ENCODE data around the gene CCDC78. TPM values are rescaled to one million over a fixed set of nuclear protein-coding genes. Genes with fewer than 3 reads are reported as not detected.

Gene CCDC78
- total RNA-seq, 1 experiment from 2014 or later, result 22.9 TPM

DNA sequence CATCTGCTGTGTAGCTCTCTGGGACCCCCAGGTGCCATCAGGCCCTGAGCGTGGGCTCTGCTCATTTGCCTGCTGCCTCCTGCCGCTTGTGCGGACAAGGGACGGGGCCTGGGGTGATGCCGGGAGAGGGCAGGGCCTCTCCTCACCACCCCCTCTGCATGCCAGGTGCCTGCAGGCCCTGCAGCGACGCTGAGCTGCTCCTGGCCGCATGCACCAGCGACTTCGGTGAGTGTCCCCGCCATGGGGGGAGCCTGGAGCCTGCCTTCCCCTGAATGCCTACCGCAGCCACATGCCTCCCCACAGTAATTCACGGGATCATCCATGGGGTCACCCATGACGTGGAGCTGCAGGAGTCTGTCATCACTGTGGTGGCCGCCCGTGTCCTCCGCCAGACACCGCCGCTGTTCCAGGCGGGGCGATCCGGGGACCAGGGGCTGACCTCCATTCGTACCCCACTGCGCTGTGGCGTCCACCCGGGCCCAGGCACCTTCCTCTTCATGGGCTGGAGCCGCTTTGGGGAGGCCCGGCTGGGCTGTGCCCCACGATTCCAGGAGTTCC is 9.4 kb downstream of the CCDC78 start:
- no peak overlapping the region for H2AFZ ChIP-seq (ENCODE audit: low read depth, low read length, poor library complexity, severe bottlenecking)
- RAD21 ChIA-PET (ENCODE audit: low non-redundant PET in 1 of 2, low total read pairs in 2 of 2, uncharacterized antibody in 2 of 2, unreplicated experiment in 2 of 2), result no interaction called here
- H3K9me3 ChIP-seq (ENCODE audit: control insufficient read depth in 1 of 2, insufficient read depth in 1 of 2, low read depth in 1 of 2, low read length in 2 of 2), result no peaks in the 10 kb centered on the region
- peaks cover 45 to 75% of the 10 kb centered on the region in 2 experiments for H3K4me1 ChIP-seq (ENCODE audit: control insufficient read depth in 1 of 2, insufficient read depth in 2 of 2, low read length in 2 of 2)
- peak overlapping the region; percentile 85 for H3K9ac ChIP-seq (ENCODE audit: low read length)
- ATAC-seq (no peak), DNase-seq (ENCODE audit: low read depth, low spot score) (no peak)
- intact Hi-C loops (cut with micrococcal nuclease), result no loop called here
- peak overlapping the region; percentile 59 to 74 for H3K4me3 ChIP-seq (replicated peaks in 1 of 2; ENCODE audit: low read depth in 1 of 2, low read length in 2 of 2)
- CTCF ChIA-PET, result interaction anchor here (1.3 to 2.4 kb wide), 3 partner anchors 11 to 71 kb away, joined by 3 to 20 read pairs (median 6); partner anchors contain the start of genes CHTF18 and RPUSD1
- POLR2A ChIA-PET, result interaction anchor here (2.3 kb wide), 1 partner anchor 9 kb away, joined by 20 read pairs; the partner anchor contains the start of genes CCDC78 and HAGHL
- peaks cover 3% of the 10 kb centered on the region; the same call in 1 of the 2 replicates for H4K20me1 ChIP-seq (ENCODE audit: insufficient read depth)
- no TSS peak for BruUV-seq (replicated peaks)
- H3K27ac ChIP-seq (ENCODE audit: low read depth, low read length), result peak overlapping the region; percentile 92
- H3K9me2 ChIP-seq (ENCODE audit: insufficient read depth), result no peaks in the 10 kb centered on the region
- H3K4me2 ChIP-seq (ENCODE audit: low read length), result peak overlapping the region; percentile 93
- H3K79me2 ChIP-seq (ENCODE audit: insufficient read depth, low read length), result peaks cover 22% of the 10 kb centered on the region
- no peaks in the 10 kb centered on the region for H3K36me3 ChIP-seq (ENCODE audit: control insufficient read depth in 1 of 2, insufficient read depth in 2 of 2, low read length in 2 of 2)
- no peaks in the 10 kb centered on the region for H3K27me3 ChIP-seq (ENCODE audit: insufficient read depth, low read length)
- TF ChIP-seq POLR2AphosphoS5 (IDR thresholded peaks at IDR 0.05; ENCODE audit: low read depth, low read length) (no peak), JUND (IDR thresholded peaks at IDR 0.05) (no peak), TCF7L2 (IDR thresholded peaks at IDR 0.05; ENCODE audit: borderline replicate concordance, extremely low read depth, insufficient read depth, insufficient read length) (no peak)

DNA sequence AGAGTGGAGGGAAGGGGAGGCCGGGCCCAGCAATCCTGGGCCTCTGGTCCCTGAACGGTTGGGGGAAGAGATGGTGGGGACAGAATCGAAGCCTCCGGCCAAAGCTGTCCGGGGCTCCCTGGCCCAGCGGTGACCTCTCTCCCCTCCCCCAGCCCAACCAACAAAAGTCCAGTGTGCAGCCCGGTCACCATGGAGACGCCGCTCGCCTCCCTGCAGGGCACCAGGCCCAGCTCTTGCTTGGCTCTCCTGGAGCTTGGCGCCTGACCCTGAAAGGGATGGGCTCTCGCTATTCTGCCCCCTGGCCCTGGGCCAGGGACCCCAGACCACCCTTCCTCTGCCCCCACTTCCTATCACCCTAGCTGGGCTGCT is 10.1 kb downstream of the CCDC78 start:
- Histone ChIP-seq H3K27me3 (ENCODE audit: insufficient read depth, low read length) (no peaks in the 10 kb centered on the region), H3K9me3 (ENCODE audit: control insufficient read depth in 1 of 2, insufficient read depth in 1 of 2, low read depth in 1 of 2, low read length in 2 of 2) (no peaks in the 10 kb centered on the region), H3K9ac (ENCODE audit: low read length) (peak overlapping the region; percentile 85), H3K9me2 (ENCODE audit: insufficient read depth) (no peaks in the 10 kb centered on the region), H3K27ac (ENCODE audit: low read depth, low read length) (peak overlapping the region; percentile 92), H3K4me2 (ENCODE audit: low read length) (peak overlapping the region; percentile 93), H3K79me2 (ENCODE audit: insufficient read depth, low read length) (peaks cover 19% of the 10 kb centered on the region), H3K36me3 (ENCODE audit: control insufficient read depth in 1 of 2, insufficient read depth in 2 of 2, low read length in 2 of 2) (no peaks in the 10 kb centered on the region), H3K4me3 (replicated peaks in 1 of 2; ENCODE audit: low read depth in 1 of 2, low read length in 2 of 2) (peak overlapping the region; percentile 59 to 74), H2AFZ (ENCODE audit: low read depth, low read length, poor library complexity, severe bottlenecking) (no peak overlapping the region), H3K4me1 (ENCODE audit: control insufficient read depth in 1 of 2, insufficient read depth in 2 of 2, low read length in 2 of 2) (peaks cover 42 to 75% of the 10 kb centered on the region in 2 experiments), H4K20me1 (ENCODE audit: insufficient read depth) (peaks cover 3% of the 10 kb centered on the region; the same call in 1 of the 2 replicates)
- intact Hi-C loops (cut with micrococcal nuclease), result no loop called here
- ATAC-seq, result no peak
- CTCF ChIA-PET, result interaction anchor here (0.6 to 2.4 kb wide), 6 partner anchors 10 to 627 kb away, joined by 3 to 20 read pairs (median 4); partner anchors contain the start of genes CCDC78, CHTF18 and RPUSD1
- POLR2A ChIA-PET, result interaction anchor here (1.6 to 2.3 kb wide), 2 partner anchors 9 to 12 kb away, joined by 9 to 20 read pairs; partner anchors contain the start of genes CCDC78 and HAGHL
- RAD21 ChIA-PET (ENCODE audit: low non-redundant PET in 1 of 2, low total read pairs in 2 of 2, uncharacterized antibody in 2 of 2, unreplicated experiment in 2 of 2), result interaction anchor here in 1 of 2 experiments (1.1 kb wide), 1 partner anchor 12 kb away, joined by 3 read pairs; no protein-coding TSS in a partner anchor
- TSS peak; percentile 45 for BruUV-seq (replicated peaks)
- TF ChIP-seq ZNF274 (IDR thresholded peaks at IDR 0.05; ENCODE audit: low read depth, low read length), result no peak
- TF ChIP-seq EZH2phosphoT487 (IDR thresholded peaks at IDR 0.05; ENCODE audit: borderline replicate concordance), result no peak
- TF ChIP-seq EGR1 (IDR thresholded peaks at IDR 0.05; ENCODE audit: low read depth), result no peak
- no peak for TF ChIP-seq SP1 (IDR thresholded peaks at IDR 0.05; ENCODE audit: low read depth)
- no peak for TF ChIP-seq CBX3 (IDR thresholded peaks at IDR 0.05; ENCODE audit: low read depth)
- no peak for DNase-seq (ENCODE audit: low read depth, low spot score)

Data from HCT116 (cell line).